SK-N-SH (cell line): ENCODE measurements around the gene MIEN1. TPM values are rescaled to one million over a fixed set of nuclear protein-coding genes. Genes with fewer than 3 reads are reported as not detected.

Source experiments
- CTCF ChIA-PET: fragments of 300-600, 350-600 bp; formaldehyde crosslinking; extraction: SDS; loops from one replicate; lab custom pipeline; 2021; lab: Yijun Ruan, JAX
- POLR2A ChIA-PET: fragments of 350-600 bp; sonication (Branson Sonifier 250); formaldehyde crosslinking; extraction: SDS; loops from one replicate; lab custom pipeline; 2020; ENCODE audit warnings: antibody characterized with exemption, inconsistent platforms; lab: Yijun Ruan, JAX
- DNase-seq: peaks from one replicate; pipeline ENCODE4 v3.0.0; 2012
- H2AFZ ChIP-seq: fragments of 200-600 bp; sonication (generic); 2 replicates; pipeline ENCODE4 v1.8.1; 2016; ENCODE audit warnings: antibody characterized with exemption, mild to moderate bottlenecking, low read depth
- H3F3A ChIP-seq: fragments of 200-600 bp; sonication (generic); replicated peaks from 2 replicates; pipeline ENCODE3; 2016; ENCODE audit warnings: antibody characterized with exemption, mild to moderate bottlenecking; ENCODE audit not compliant: insufficient read depth
- H3K27ac ChIP-seq, 2 experiments: fragments of 200-500 bp in 1 of 2; fragments of 200-600 bp in 1 of 2; sonication (Bioruptor generic) in 1 of 2; sonication (generic), shearing (Covaris generic) in 1 of 2; 2 replicates each; pipeline versions ENCODE4 v1.5.1 to v1.6.1; 2014 to 2016; ENCODE audit warnings: low read depth in 2 of 2, inconsistent platforms in 1 of 2, low read length in 1 of 2, mild to moderate bottlenecking in 1 of 2, mixed read lengths in 1 of 2
- H3K27me3 ChIP-seq: fragments of 200-600 bp; sonication (generic), shearing (Covaris generic); 2 replicates; pipeline ENCODE4 v1.6.1; 2016; ENCODE audit warnings: mixed run types; ENCODE audit not compliant: insufficient read depth
- H3K36me3 ChIP-seq, 2 experiments: fragments of 200-500 bp in 1 of 2; fragments of 200-600 bp in 1 of 2; sonication (Bioruptor generic) in 1 of 2; sonication (generic) in 1 of 2; replicated peaks in 1 of 2; 2 replicates each; pipeline versions ENCODE3 to v1.5.1; 2014 to 2016; ENCODE audit warnings: low read length in 1 of 2, mild to moderate bottlenecking in 1 of 2; ENCODE audit not compliant: insufficient read depth in 2 of 2, control insufficient read depth in 1 of 2
- H3K4me1 ChIP-seq, 2 experiments: fragments of 200-500 bp in 1 of 2; fragments of 200-600 bp in 1 of 2; sonication (Bioruptor generic) in 1 of 2; sonication (generic), shearing (Covaris generic) in 1 of 2; 2 replicates each; pipeline versions ENCODE4 v1.5.1 to v1.6.1; 2014 to 2016; ENCODE audit warnings: low read depth in 1 of 2, low read length in 1 of 2, mixed run types in 1 of 2; ENCODE audit not compliant: insufficient read depth in 2 of 2, control insufficient read depth in 1 of 2
- H3K4me2 ChIP-seq: fragments of 200-600 bp; sonication (generic), shearing (Covaris generic); 2 replicates; pipeline ENCODE4 v1.6.1; 2017; ENCODE audit warnings: mixed run types
- H3K4me3 ChIP-seq, 2 experiments: fragments of 200-500 bp in 1 of 2; fragments of 200-600 bp in 1 of 2; sonication (Bioruptor generic) in 1 of 2; sonication (generic), shearing (Covaris generic) in 1 of 2; 2 replicates each; pipeline versions ENCODE4 v1.5.1 to v1.8.1; 2014 to 2016; ENCODE audit warnings: low read depth in 2 of 2, inconsistent platforms in 1 of 2, low read length in 1 of 2, mild to moderate bottlenecking in 1 of 2, mixed read lengths in 1 of 2, moderate library complexity in 1 of 2
- H3K79me2 ChIP-seq: fragments of 200-600 bp; sonication (generic); 2 replicates; pipeline ENCODE4 v1.8.1; 2017; ENCODE audit warnings: mild to moderate bottlenecking; ENCODE audit not compliant: insufficient read depth
- H3K9ac ChIP-seq: fragments of 200-600 bp; sonication (generic); 2 replicates; pipeline ENCODE4 v1.6.1; 2017; ENCODE audit warnings: mixed run types
- H3K9me2 ChIP-seq: fragments of 200-600 bp; sonication (generic); 2 replicates; pipeline ENCODE4 v1.6.1; 2017; ENCODE audit warnings: mixed run types
- H3K9me3 ChIP-seq: fragments of 200-600 bp; sonication (generic); 2 replicates; pipeline ENCODE4 v1.6.1; 2017; ENCODE audit warnings: mixed run types, mild to moderate bottlenecking, moderate library complexity
- H4K20me1 ChIP-seq: fragments of 200-600 bp; sonication (generic); 2 replicates; pipeline ENCODE4 v1.6.1; 2017; ENCODE audit warnings: mild to moderate bottlenecking, mixed run types; ENCODE audit not compliant: insufficient read depth
- CHD2 ChIP-seq: fragments of 150-350 bp; IDR thresholded peaks from 2 replicates; pipeline ENCODE4 v1.6.1; 2018; ENCODE audit warnings: low read length; ENCODE audit not compliant: partially characterized antibody
- ELF1 ChIP-seq: IDR thresholded peaks from 2 replicates; pipeline ENCODE4 v1.4.0; 2012
- FOSL2 ChIP-seq: IDR thresholded peaks from 2 replicates; pipeline ENCODE4 v1.4.0; 2012; ENCODE audit warnings: low read depth, mild to moderate bottlenecking, moderate library complexity, borderline replicate concordance
- FOXJ3 ChIP-seq: sonication (generic); formaldehyde crosslinking; IDR thresholded peaks from 2 replicates; pipeline ENCODE4 v1.5.1; 2020; ENCODE audit warnings: mild to moderate bottlenecking, missing genetic modification reagents
- GABPA ChIP-seq: IDR thresholded peaks from 2 replicates; pipeline ENCODE4 v1.4.0; 2012; ENCODE audit warnings: low read depth, mild to moderate bottlenecking
- GATA2 ChIP-seq: sonication (generic); formaldehyde crosslinking; IDR thresholded peaks from 2 replicates; pipeline ENCODE4 v1.5.0; 2020; ENCODE audit warnings: mild to moderate bottlenecking, missing genetic modification reagents
- JUND ChIP-seq: IDR thresholded peaks from 2 replicates; pipeline ENCODE4 v1.4.0; 2012
- NFIC ChIP-seq: IDR thresholded peaks from 2 replicates; pipeline ENCODE4 v1.4.0; 2012; ENCODE audit warnings: borderline replicate concordance
- NRF1 ChIP-seq: IDR thresholded peaks from 2 replicates; pipeline ENCODE4 v1.6.1; 2012; ENCODE audit warnings: low read depth, mild to moderate bottlenecking, low read length
- RAD21 ChIP-seq: IDR thresholded peaks from 2 replicates; pipeline ENCODE4 v1.6.1; 2012; ENCODE audit warnings: mild to moderate bottlenecking, low read length
- RFX5 ChIP-seq: IDR thresholded peaks from 2 replicates; pipeline ENCODE4 v1.6.1; 2012; ENCODE audit warnings: mild to moderate bottlenecking, improper control_type of control experiment, low read length
- TAF1 ChIP-seq: IDR thresholded peaks from 2 replicates; pipeline ENCODE4 v1.6.1; 2012; ENCODE audit warnings: low read depth, mild to moderate bottlenecking, low read length, moderate library complexity, borderline replicate concordance
- TCF12 ChIP-seq: IDR thresholded peaks from 2 replicates; pipeline ENCODE4 v1.4.0; 2012
- USF1 ChIP-seq: IDR thresholded peaks from 2 replicates; pipeline ENCODE4 v1.4.0; 2012; ENCODE audit warnings: low read depth, borderline replicate concordance
- YY1 ChIP-seq: IDR thresholded peaks from 2 replicates; pipeline ENCODE4 v1.4.0; 2012; ENCODE audit warnings: low read depth, mild to moderate bottlenecking
- WGBS: methylation state at CpG from one replicate; pipeline ENCODE4 v1.1.6; 2017; ENCODE audit warnings: low lambda C conversion rate; 5-methylcytosine and 5-hydroxymethylcytosine counted together
- polyA plus RNA-seq, 3 experiments: library from polyadenylated mRNA; depleted of rRNA; stranded (reverse); fragments of >200 nt; gene quantifications; 2 replicates each; pipeline ENCODE4 v1.2.3, GENCODE V29; 2012
- TF ChIP-seq, protein P1 (sequence below): fragments of 200-600 bp; sonication (generic); IDR thresholded peaks from 2 replicates; pipeline ENCODE4 v1.6.1; 2017; ENCODE audit warnings: antibody characterized with exemption, mild to moderate bottlenecking, moderate library complexity
- TF ChIP-seq, protein P2 (sequence below): fragments of 150-350 bp; IDR thresholded peaks from 2 replicates; pipeline ENCODE4 v1.6.1; 2016; ENCODE audit warnings: mild to moderate bottlenecking, low read depth, low read length

Gene MIEN1
- polyA plus RNA-seq, 1 of the 3 experiments (the other 2 are of a cell fraction): 100 TPM

GRCh38 chr17:39757176-39757662 lies 26.9 kb upstream of the MIEN1 start:
- no peaks in the 10 kb centered on the region for H3K9me2 ChIP-seq
- H3K4me3 ChIP-seq: no peak overlapping the region
- DNase-seq: no peak
- peaks cover 45% of the 10 kb centered on the region; the same call in 1 of the 2 replicates for H3K27me3 ChIP-seq
- no peak overlapping the region for H3K9ac ChIP-seq
- no peaks in the 10 kb centered on the region for H3K36me3 ChIP-seq
- no peak overlapping the region for H3K4me2 ChIP-seq
- H3K27ac ChIP-seq: no peak overlapping the region
- WGBS: 42% methylated on average over 4 of the region's 4 CpGs
- peaks cover 5% of the 10 kb centered on the region for H3F3A ChIP-seq
- H4K20me1 ChIP-seq: no peaks in the 10 kb centered on the region
- ChIA-PET CTCF (interaction anchor here (1.9 to 2.9 kb wide), 2 partner anchors 134 to 136 kb away, joined by 6 to 33 read pairs; no protein-coding TSS in a partner anchor), POLR2A (interaction anchor here (0.6 kb wide), 1 partner anchor 192 kb away, joined by 3 read pairs; no protein-coding TSS in a partner anchor)
- peaks cover 0 to 4% of the 10 kb centered on the region in 2 experiments; a peak in 1 of 4 replicates for H3K4me1 ChIP-seq
- TF ChIP-seq ELF1 (no peak), TAF1 (no peak), RFX5 (no peak), TCF12 (no peak), GATA2 (CRISPR knock-in tag) (no peak), FOXJ3 (CRISPR knock-in tag) (no peak), RAD21 (no peak), FOSL2 (no peak), CHD2 (no peak), NRF1 (no peak), YY1 (no peak), JUND (no peak), NFIC (no peak), USF1 (no peak), GABPA (no peak)
- TF ChIP-seq, protein P1, sequence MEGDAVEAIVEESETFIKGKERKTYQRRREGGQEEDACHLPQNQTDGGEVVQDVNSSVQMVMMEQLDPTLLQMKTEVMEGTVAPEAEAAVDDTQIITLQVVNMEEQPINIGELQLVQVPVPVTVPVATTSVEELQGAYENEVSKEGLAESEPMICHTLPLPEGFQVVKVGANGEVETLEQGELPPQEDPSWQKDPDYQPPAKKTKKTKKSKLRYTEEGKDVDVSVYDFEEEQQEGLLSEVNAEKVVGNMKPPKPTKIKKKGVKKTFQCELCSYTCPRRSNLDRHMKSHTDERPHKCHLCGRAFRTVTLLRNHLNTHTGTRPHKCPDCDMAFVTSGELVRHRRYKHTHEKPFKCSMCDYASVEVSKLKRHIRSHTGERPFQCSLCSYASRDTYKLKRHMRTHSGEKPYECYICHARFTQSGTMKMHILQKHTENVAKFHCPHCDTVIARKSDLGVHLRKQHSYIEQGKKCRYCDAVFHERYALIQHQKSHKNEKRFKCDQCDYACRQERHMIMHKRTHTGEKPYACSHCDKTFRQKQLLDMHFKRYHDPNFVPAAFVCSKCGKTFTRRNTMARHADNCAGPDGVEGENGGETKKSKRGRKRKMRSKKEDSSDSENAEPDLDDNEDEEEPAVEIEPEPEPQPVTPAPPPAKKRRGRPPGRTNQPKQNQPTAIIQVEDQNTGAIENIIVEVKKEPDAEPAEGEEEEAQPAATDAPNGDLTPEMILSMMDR: no peak
- TF ChIP-seq, protein P2, sequence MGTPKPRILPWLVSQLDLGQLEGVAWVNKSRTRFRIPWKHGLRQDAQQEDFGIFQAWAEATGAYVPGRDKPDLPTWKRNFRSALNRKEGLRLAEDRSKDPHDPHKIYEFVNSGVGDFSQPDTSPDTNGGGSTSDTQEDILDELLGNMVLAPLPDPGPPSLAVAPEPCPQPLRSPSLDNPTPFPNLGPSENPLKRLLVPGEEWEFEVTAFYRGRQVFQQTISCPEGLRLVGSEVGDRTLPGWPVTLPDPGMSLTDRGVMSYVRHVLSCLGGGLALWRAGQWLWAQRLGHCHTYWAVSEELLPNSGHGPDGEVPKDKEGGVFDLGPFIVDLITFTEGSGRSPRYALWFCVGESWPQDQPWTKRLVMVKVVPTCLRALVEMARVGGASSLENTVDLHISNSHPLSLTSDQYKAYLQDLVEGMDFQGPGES: no peak
- no peaks in the 10 kb centered on the region for H3K9me3 ChIP-seq
- H3K79me2 ChIP-seq: no peaks in the 10 kb centered on the region
- no peak overlapping the region for H2AFZ ChIP-seq
